ENCODE data around the gene NAT8.

GRCh38 chr2:73641767-73642062 is 507 bp downstream of the NAT8 start:
- no peak for TF ChIP-seq CTCF (IDR thresholded peaks at IDR 0.05; ENCODE audit: low read depth, low read length, poor library complexity, severe bottlenecking)
- TF ChIP-seq EZH2phosphoT487 (IDR thresholded peaks at IDR 0.05; ENCODE audit: borderline replicate concordance, low read length) = no peak
